ENCODE results near the gene UBE4B.
"Not testable (repeated sequence)": the region's sequence is repeated elsewhere in the genome, so short reads cannot be mapped to it uniquely, and the experiment has no call there.

UBE4B gene

DNA sequence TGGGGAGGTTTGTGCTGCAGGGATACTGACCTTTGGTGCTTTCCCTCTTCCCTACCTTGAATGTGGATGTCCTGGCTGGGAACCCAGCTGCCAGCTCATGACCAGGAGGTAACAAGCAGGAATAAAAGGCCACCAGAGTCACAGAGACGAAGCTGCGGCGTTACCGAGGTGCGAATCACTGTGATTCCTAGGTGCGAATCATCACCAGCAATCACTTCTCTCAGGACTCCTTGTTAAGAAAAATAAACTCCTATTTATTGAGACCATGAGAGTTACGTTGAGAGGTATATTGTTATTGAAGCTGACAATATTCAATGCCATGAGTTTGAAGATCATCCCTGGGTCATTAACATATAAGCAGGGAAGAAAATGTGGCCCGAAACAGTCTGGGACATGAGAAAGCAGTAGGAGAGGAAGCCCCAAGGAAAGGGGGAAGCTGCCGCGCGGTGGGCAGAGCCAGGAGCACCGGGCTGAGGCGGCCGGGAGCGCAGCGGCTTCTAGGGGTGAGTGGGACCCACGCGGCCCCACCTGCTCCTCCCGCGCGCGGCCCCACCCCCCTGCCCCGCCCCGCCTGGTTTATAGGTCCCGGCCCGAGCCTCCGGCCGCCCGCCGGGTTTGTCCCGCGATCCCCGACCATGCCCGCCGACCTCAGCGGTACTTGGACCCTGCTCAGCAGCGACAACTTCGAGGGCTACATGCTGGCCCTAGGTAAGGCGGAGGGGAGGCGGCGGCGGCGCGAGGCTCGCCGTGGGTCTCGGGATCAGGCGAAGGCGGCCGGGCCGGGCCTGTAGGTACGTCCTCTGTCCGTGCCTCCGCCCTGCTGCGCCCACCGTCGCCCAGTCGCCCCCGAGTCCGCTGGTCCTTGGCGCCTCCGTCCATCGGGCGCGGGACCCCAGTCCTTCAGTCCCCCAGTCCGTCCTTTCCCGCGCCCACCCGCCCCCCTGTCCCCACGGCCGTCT lies 35.9 kb upstream of the UBE4B start, which contains the start of gene RBP7:
RBP7 (plus strand) TSS at position 605 of the 959 bp plus-strand sequence; CDS start at position 636, 31 bp downstream.
- peak; percentile 70 for DNase-seq (ENCODE audit: low spot score)
- TF ChIP-seq, protein P1, sequence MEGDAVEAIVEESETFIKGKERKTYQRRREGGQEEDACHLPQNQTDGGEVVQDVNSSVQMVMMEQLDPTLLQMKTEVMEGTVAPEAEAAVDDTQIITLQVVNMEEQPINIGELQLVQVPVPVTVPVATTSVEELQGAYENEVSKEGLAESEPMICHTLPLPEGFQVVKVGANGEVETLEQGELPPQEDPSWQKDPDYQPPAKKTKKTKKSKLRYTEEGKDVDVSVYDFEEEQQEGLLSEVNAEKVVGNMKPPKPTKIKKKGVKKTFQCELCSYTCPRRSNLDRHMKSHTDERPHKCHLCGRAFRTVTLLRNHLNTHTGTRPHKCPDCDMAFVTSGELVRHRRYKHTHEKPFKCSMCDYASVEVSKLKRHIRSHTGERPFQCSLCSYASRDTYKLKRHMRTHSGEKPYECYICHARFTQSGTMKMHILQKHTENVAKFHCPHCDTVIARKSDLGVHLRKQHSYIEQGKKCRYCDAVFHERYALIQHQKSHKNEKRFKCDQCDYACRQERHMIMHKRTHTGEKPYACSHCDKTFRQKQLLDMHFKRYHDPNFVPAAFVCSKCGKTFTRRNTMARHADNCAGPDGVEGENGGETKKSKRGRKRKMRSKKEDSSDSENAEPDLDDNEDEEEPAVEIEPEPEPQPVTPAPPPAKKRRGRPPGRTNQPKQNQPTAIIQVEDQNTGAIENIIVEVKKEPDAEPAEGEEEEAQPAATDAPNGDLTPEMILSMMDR (IDR thresholded peaks at IDR 0.05; ENCODE audit: extremely low read depth, missing control alignments): no peak

DNA sequence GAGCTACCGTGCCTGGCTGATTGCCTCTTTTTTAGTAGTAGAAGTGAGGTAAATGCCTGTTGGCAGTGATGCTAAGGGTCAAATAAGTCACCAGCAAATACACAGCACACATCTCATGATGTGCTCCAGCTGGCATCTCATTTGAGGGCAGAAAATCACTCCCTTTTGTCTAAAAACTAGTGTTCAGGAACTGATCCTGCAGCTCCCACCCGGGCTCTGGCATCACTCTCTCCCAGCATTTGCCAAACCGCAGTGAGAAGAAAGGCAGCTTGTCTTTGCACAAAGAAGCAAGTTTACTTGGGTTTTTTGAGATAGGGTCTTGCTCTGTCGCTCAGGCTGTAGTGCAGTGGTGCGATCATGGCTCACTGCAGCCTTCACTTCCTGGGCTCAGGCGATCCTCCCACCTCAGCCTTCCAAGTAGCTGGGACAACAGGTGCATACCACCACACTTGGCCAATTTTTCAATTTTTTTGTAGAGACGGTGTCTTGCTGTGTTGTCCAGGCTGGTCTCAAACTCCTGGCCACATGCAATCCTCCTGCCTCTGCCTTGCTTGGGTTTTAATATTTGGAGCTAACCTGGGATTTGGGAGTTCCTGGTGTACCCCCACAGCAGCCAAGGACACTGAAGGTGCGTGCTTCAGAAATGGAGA lies 31.6 kb upstream of the UBE4B start:
- no peak for DNase-seq (ENCODE audit: low spot score)
- TF ChIP-seq, protein P1 (IDR thresholded peaks at IDR 0.05; ENCODE audit: extremely low read depth, missing control alignments): no peak

DNA sequence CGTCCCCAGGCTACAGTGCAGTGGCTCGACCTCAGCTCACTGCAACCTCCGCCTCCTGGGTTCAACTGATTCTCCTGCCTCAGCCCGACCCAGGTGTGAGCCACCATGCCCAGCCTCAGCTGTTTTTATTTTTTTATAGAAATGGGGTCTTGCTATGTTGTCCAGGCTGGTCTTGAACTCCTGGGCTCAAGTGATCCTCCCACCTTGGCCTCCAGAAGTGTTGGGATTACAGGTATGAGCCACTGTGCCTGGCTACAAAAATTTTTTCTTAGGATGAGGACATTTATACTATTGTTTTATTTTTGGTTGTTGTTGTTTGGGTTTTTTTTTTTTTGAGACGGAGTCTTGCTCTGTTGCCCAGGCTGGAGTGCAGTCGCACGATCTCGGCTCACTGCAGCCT lies 27.5 kb upstream of the UBE4B start:
- not testable (repeated sequence) for DNase-seq (ENCODE audit: low spot score)

DNA sequence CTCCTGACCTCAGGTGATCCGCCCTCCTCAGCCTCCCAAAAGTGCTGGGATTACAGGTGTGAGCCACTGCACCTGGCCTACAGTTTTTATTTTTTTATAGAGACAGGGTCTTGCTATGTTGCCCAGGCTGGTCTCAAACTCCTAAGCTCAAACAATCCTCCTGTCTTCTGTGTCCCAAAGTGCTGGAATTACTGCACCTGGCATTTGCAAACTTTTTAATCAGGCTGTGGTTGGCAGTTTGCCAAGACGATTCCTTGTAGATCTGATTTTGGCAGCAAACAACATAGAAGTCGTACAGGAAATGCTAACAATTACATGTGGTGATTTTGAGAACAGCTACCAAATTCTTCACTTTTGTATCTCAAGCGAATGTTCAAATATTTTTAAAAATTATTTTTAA lies 25.6 kb upstream of the UBE4B start:
- TF ChIP-seq, protein P1 (IDR thresholded peaks at IDR 0.05; ENCODE audit: extremely low read depth, missing control alignments): no peak
- no peak for DNase-seq (ENCODE audit: low spot score)

DNA sequence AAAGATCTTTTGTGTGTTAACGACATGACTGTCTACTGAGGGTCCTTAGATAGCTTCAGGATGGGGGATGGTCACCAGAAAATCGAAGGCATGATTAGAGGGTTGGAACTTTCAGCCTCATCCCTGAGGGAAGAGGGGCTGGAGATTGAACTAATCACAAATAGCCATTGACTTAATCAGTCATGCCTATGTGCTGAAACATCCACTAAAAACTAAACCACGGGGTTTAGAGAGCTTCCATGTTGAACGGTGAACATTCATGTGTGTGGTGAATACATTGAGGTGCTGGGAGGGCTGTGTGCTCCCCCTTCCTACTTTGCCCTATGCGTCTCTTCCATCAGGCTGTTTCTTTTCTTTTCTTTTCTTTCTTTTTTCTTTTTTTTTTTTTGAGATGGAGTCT lies 18.7 kb upstream of the UBE4B start:
- DNase-seq (ENCODE audit: low spot score): no peak
- TF ChIP-seq, protein P1 (IDR thresholded peaks at IDR 0.05; ENCODE audit: extremely low read depth, missing control alignments): no peak

DNA sequence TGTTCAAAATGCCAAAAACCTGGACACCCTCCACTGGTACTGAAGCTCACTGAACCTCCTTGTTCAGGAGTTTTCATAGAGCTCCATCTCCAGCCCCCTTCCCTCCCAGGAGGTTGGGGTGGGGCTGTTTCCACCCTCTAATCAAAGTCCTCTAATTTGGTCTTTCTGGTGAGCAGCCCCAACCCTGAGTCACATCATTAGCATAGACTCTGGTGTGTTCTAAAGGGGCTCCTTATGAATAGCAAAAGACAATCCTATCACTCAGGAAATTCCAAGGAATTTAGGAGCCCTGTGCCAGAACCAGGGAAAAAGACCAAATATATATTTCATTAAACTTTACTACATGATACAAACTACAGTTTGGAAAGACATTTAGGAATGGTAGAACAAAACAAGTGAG lies 13.2 kb upstream of the UBE4B start:
- TF ChIP-seq, protein P1 (IDR thresholded peaks at IDR 0.05; ENCODE audit: extremely low read depth, missing control alignments): no peak
- DNase-seq (ENCODE audit: low spot score): no peak

DNA sequence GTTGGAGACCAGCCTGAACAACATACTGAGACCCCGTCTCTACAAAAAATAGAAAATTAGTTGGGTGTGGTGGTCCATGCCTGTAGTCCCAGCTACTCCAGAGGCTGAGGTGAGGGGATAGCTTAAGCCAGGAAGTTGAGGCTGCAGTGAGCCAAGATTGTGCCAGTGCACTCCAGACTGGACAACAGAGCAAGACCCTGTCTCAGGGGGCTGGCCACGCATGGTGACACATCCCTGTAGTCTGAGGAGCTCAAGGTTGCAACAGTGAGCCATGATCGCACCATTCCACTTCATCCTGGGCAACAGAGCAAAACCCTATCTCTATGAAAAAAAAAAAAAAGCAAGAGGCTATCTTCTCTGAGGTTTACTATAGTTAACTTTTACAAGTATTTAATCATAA lies 12.7 kb upstream of the UBE4B start:
- DNase-seq (ENCODE audit: low spot score): no peak
- TF ChIP-seq, protein P1 (IDR thresholded peaks at IDR 0.05; ENCODE audit: extremely low read depth, missing control alignments): no peak

DNA sequence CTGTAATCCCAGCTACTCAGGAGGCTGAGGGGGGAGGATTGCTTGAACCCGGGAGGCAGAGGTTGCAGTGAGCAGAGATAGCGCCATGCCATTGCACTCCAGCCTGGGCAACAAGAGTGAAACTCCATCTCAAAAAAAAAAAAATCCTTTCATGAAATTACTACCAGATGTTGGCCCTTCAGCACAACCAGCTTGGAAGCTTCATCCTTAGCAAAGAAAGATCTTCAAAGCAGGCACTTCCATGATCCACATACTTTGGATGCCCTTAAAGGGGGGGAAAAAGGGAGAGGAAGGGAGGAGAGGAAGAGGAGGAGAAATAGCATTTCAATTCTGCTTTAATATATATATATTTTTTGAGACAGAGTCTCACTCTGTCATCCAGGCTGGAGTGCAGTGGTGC lies 12.1 kb upstream of the UBE4B start:
- DNase-seq (ENCODE audit: low spot score): not testable (repeated sequence)

DNA sequence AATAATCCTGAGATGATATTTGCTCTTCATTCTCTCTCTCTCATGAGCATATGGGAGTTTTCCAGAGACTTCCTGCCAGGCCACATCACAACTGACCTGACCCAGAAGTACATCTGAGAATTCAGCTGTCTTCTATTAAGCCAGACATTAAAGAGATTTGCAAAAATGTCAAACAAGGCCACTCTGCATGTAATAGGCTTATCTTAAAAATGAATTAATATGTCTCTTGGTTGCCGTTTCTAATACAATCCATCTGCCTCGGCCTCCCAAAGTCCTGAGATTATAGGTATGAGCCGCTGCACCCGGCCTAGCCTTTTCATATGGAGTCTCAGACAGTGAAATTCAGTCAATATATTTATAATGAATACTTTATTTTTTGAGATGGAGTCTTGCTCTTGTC lies 10.8 kb upstream of the UBE4B start:
- DNase-seq (ENCODE audit: low spot score): not testable (repeated sequence)

All from GM20000 (cell line).